PC-9 (cell line): ENCODE results near the gene OPTC.

Source experiments
- EZH2 ChIP-seq: fragments of 200-600 bp; sonication (generic); IDR thresholded peaks from 2 replicates; pipeline ENCODE4 v1.8.0; 2017; ENCODE audit warnings: antibody characterized with exemption, low read depth
- TF ChIP-seq, protein P1 (sequence below): fragments of 200-600 bp; sonication (generic); conservative IDR thresholded peaks from 2 replicates; pipeline ENCODE4 v1.6.1; 2017; ENCODE audit warnings: mixed run types, antibody characterized with exemption, mild to moderate bottlenecking, moderate library complexity

DNA sequence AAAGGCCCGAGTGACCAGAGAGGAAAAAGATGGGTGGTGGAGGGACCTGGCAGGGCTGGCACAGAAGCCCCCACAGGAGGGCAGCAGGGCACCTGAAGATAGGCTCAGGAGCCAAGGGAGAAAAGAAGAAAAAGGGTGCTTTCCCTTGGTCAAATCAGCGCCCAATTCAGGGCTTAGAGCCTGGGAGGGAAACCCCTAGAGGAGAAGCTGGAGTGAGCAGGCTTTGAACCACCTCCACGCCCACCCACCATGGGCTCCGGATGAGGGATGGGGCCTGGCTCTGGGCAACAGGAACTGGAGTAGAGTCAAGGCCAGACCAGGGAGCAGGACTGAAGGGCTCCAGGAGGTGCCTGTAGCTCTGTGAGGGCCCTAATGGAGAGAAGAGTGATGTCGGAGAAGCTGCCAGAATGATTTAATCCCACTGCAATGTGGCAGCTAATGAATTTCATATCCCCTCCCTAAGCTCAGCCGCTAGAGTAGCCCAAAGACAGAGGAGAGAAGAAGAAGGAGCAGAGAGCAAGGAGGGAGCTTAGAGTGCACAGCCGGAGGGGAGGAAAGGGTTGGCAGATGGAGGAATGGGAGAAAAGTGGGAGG, 30.4 kb upstream of the OPTC start:
- TF ChIP-seq, protein P1, sequence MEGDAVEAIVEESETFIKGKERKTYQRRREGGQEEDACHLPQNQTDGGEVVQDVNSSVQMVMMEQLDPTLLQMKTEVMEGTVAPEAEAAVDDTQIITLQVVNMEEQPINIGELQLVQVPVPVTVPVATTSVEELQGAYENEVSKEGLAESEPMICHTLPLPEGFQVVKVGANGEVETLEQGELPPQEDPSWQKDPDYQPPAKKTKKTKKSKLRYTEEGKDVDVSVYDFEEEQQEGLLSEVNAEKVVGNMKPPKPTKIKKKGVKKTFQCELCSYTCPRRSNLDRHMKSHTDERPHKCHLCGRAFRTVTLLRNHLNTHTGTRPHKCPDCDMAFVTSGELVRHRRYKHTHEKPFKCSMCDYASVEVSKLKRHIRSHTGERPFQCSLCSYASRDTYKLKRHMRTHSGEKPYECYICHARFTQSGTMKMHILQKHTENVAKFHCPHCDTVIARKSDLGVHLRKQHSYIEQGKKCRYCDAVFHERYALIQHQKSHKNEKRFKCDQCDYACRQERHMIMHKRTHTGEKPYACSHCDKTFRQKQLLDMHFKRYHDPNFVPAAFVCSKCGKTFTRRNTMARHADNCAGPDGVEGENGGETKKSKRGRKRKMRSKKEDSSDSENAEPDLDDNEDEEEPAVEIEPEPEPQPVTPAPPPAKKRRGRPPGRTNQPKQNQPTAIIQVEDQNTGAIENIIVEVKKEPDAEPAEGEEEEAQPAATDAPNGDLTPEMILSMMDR, result no peak
- no peak for TF ChIP-seq EZH2
